D341Med (cell line): ENCODE measurements around the gene RNH1.

Source experiments
- DNase-seq: peaks from one replicate; pipeline ENCODE4 v3.0.0; 2012; ENCODE audit warnings: low spot score

Gene RNH1

GRCh38 chr11:499201-500076 is 7.6 kb downstream of the RNH1 start:
- no peak for DNase-seq

DNA sequence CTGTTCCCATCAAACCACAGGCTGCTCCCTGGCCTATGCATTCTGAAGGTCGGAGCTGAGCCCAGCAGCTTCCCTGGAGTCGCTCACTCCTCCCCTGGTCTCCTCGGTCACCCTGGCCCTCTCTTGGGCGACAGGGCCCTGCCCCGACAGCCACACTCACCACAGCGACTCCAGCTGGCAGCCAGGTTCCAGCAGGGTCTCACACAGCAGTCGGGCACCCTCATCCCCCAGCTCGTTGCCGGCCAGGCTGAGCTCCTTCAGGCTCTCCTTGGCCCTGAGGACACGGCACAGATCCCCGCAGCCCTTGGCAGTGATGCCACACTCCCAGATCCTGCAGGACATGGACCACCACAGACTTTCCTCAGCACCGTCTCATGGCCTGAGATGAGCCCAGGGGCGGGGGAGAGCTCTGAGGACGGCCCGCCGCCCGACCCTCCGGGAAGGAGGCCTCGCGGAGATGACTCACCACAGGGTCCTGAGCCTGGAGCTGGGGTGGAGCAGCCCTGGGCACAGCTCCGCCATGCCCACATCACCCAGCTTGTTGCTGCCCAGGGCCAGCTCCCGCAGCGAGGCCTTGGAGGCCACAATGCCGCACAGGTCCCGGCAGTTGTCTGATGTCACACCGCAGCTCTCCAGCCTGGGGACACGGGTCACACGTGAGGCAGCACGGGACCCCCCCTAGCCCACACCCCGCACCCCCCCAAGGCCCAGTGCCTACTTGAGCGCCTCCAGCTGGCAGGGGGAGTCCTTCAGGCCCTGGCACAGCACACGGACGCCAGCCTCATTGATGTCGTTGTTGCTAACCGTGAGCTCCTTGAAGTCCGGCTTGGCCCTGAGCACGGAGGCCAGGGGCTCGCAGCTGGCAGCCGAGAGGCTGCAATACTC is 8.5 kb downstream of the RNH1 start:
- DNase-seq: peak; percentile 27

GRCh38 chr11:497565-498296 is 9.3 kb downstream of the RNH1 start:
- DNase-seq: no peak

DNA sequence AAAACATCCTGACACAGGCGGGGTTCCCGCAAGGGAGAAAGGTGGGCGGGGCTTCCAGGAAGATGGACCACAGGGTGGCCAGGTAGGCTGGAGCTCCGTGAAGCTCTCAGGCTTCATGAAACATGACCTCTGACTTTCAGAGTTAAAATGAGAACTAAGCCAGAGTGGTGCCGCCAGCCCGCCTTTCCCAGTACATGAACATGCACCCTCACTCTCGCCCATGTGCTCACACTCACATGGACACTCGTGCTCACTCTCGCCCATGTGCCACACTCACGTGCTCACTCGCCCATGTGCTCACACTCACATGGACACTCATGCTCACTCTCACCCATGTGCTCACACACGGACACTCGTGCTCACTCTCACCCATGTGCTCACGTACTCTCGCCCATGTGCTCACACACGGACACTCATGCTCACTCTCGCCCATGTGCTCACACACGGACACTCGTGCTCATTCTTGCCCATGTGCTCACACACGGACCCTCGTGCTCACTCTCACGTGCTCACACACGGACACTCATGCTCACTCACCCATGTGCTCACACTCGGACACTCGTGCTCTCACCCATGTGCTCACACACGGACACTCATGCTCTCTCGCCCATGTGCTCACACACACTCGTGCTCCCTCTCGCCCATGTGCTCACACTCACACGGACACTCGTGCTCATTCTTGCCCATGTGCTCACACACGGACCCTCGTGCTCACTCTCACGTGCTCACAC is 10.0 kb downstream of the RNH1 start:
- no peak for DNase-seq

DNA sequence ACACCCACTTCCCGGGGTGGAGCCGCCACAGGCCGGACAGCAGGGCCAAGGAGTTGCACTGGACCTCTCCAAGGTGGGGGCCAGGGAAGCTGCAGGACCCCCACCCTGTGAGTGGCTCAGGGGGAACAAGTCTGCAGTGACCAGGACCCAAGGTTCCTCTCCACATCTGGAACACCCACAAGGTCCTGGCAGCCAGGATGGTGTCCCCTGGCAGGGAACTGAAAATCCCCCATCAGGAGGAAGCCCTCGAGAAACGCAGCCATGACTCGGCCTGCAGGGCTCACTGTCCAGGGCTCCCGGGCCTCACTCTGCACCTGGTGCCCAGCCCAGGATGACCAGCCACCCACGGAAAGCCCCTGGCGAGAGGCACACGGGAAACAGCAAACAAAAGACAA is 11.5 kb downstream of the RNH1 start:
- no peak for DNase-seq

- DNase-seq: peak; percentile 34
Observed at GRCh38 chr11:494761-495536, 12.1 kb downstream of the RNH1 start.

GRCh38 chr11:492427-493226 is 14.4 kb downstream of the RNH1 start:
- peak; percentile 45 for DNase-seq

- no peak for DNase-seq
Observed at GRCh38 chr11:491358-491757, 15.7 kb downstream of the RNH1 start.

- no peak for DNase-seq
Observed at GRCh38 chr11:490930-491260, 16.1 kb downstream of the RNH1 start.

DNA sequence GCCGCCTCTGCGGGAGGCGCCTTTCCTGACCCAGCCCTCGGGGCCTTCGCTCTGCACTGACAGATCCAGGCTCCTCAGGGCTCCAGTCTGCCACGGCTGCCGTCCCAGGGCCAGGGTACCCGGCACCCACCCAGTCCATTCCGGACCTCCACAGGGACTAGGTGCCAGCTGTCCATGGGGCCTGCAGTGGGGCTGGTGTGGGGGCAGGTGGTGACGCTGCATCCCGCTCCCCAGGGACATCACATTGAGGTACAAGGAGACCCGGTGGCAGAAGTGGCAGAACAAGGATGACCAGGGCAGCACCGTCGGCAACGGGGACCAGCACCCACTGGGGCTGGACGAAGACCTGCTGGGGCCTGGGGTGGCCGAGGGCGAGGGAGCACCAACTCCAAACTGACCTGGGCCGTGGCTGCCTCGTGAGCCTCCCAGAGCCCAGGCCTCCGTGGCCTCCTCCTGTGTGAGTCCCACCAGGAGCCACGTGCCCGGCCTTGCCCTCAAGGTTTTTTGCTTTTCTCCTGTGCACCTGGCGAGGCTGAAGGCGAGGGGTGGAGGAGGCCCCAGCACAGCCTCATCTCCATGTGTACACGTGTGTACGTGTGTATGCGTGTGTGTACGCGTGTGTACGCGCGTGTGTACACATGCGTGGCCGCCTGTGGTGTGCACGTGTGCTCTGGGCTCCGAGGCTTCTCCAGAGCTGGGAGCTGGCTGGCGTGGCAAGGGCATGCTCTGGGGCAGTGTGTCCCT is 16.7 kb downstream of the RNH1 start:
- DNase-seq: no peak

- DNase-seq: no peak
Observed at GRCh38 chr11:489610-490185, 17.3 kb downstream of the RNH1 start.

- DNase-seq: no peak
Observed at GRCh38 chr11:488992-489391, 18.1 kb downstream of the RNH1 start.

- no peak for DNase-seq
Observed at GRCh38 chr11:488579-488978, 18.5 kb downstream of the RNH1 start.

DNA sequence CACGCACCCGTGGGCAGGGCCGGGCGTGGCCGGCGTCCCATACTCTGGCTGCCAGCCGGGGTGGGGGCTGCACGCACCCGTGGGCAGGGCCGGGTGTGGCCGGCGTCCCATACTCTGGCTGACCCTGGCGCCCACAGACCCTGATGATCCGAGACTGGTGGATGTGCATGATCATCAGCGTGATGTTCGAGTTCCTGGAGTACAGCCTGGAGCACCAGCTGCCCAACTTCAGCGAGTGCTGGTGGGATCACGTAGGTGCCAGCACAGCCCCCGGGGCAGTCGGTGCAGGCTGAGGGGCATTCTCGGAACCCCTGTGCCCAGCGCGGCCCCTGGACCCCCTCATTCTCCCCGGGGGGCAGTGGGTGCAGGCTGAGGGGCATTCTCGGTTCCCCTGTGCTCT is 19.0 kb downstream of the RNH1 start:
- no peak for DNase-seq

GRCh38 chr11:487571-488021 is 19.4 kb downstream of the RNH1 start:
- no peak for DNase-seq

DNA sequence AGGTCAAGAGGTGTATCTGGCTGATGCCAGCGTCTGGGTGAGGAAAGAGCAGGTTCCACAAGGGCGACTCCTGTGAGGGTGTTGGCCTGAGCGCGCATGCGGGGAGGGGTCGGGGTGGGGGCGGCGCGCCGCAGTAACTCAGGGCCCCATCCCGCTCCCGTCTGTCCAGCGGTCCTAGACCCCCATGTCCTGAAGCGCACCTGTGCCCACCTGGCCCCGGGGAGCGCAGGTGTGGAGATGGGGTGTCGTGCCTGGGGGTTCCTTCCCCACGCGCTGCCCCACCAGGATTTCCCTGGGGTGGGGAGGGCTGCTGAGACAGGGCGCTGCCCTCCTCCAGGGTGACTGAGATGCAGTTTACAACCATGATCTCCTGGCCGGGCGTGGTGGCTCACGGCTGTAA is 20.9 kb downstream of the RNH1 start:
- DNase-seq: no peak

GRCh38 chr11:484616-485015 is 22.4 kb downstream of the RNH1 start:
- no peak for DNase-seq

DNA sequence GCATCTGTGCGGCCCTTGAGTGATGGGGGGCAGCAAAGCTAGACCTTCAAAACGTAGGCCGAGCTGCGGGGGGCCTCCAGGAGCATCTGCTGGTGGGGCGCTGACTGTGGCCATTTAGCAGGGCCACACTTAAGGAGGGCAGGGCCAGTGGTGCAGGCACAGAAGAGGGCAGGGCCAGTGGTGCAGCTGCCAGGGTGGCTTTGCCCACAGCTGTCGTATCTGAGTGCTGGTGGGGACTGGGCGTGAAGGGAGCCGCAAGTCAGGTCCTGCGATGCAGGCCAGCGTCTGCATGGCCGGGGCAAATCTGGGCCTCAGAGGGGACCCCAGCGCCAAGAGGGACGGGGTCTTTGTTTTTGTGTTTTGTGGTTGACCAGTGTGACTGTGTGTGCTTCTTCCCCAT is 27.7 kb downstream of the RNH1 start:
- no peak for DNase-seq
